ENCODE results near the gene MN1. TPM values are rescaled to one million over a fixed set of nuclear protein-coding genes. Genes with fewer than 3 reads are reported as not detected.

MN1 gene
- total RNA-seq, 2 experiments from 2014 or later, result 0.27 to 0.28 TPM

DNA sequence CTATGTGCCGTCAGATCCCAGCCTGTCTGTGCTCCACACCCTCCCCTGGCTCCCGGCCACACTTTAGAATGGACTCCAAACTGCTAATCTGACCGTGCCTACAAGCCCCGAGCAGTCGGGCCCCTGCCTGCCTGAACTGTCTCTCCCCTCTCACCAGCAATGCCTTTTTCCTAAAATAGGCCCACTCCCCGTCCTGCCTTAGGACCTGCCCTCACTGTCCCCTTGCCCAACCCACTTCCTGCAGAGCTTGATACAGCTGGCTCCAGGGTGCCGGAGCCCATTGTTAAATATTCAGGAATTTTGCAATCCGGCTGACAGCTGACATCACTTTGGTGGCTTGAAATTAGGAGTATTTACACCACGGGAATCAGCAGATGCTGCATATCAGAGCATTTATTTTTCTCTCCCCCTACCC lies 21.4 kb downstream of the MN1 start:
- DNase-seq (no peak), ATAC-seq (ENCODE audit: poor library complexity) (no peak)
- Histone ChIP-seq H3K4me3 (ENCODE audit: low read length) (no peak overlapping the region), H3K27me3 (ENCODE audit: control insufficient read depth in 1 of 2, insufficient read depth in 2 of 2, low read length in 2 of 2) (peaks cover 4 to 7% of the 10 kb centered on the region in 2 experiments), H3K9me3 (ENCODE audit: control insufficient read depth in 1 of 2, insufficient read depth in 1 of 2, low read length in 2 of 2) (no peaks in the 10 kb centered on the region), H3K4me1 (ENCODE audit: insufficient read depth, low read length) (no peaks in the 10 kb centered on the region), H3K36me3 (ENCODE audit: insufficient read depth, low read length) (no peaks in the 10 kb centered on the region), H3K27ac (ENCODE audit: low read depth in 1 of 2, low read length in 2 of 2) (no peak overlapping the region)
- Mint-ChIP-seq H3K9me3 (no peaks in the 10 kb centered on the region), H3K4me1 (ENCODE audit: low read depth) (no peaks in the 10 kb centered on the region), H3K36me3 (ENCODE audit: low read depth) (no peaks in the 10 kb centered on the region), H3K27ac (no peak overlapping the region), H3K27me3 (peaks cover 40% of the 10 kb centered on the region), H3K4me3 (no peak overlapping the region)
- CTCF ChIA-PET, result no interaction called here
- POLR2A ChIA-PET, result no interaction called here
- intact Hi-C loops (cut with DNase I, micrococcal nuclease), result no loop called here
- TF ChIP-seq, protein P1, sequence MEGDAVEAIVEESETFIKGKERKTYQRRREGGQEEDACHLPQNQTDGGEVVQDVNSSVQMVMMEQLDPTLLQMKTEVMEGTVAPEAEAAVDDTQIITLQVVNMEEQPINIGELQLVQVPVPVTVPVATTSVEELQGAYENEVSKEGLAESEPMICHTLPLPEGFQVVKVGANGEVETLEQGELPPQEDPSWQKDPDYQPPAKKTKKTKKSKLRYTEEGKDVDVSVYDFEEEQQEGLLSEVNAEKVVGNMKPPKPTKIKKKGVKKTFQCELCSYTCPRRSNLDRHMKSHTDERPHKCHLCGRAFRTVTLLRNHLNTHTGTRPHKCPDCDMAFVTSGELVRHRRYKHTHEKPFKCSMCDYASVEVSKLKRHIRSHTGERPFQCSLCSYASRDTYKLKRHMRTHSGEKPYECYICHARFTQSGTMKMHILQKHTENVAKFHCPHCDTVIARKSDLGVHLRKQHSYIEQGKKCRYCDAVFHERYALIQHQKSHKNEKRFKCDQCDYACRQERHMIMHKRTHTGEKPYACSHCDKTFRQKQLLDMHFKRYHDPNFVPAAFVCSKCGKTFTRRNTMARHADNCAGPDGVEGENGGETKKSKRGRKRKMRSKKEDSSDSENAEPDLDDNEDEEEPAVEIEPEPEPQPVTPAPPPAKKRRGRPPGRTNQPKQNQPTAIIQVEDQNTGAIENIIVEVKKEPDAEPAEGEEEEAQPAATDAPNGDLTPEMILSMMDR (IDR thresholded peaks at IDR 0.05), result no peak

DNA sequence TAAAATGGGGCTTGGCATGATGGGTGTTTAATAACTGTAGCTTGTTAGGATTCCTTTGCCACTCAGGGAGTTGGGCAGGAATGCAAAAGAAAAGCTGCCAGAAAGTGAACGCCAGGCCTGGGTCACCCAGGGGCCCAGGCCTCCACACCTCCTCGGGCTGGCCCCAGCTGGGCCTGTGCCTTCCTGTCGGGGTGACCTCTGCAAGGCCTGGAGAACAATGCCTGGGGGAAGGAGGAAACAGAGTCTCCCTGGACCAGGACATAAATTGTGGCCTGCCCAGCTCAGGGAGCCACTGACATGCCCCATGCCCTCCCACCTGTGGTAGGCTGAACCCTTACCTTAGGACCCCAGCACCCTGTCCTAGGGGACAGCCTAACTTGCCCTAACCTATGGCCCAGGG lies 21.9 kb downstream of the MN1 start:
- DNase-seq (no peak), ATAC-seq (ENCODE audit: poor library complexity) (no peak)
- TF ChIP-seq, protein P1 (IDR thresholded peaks at IDR 0.05), result no peak
- no peaks in the 10 kb centered on the region for H3K9me3 Mint-ChIP-seq
- H3K27me3 ChIP-seq (ENCODE audit: control insufficient read depth in 1 of 2, insufficient read depth in 2 of 2, low read length in 2 of 2), result peaks cover 7 to 8% of the 10 kb centered on the region in 2 experiments
- intact Hi-C loops (cut with DNase I, micrococcal nuclease), result no loop called here
- no peaks in the 10 kb centered on the region for H3K36me3 Mint-ChIP-seq (ENCODE audit: low read depth)
- peaks cover 35% of the 10 kb centered on the region for H3K27me3 Mint-ChIP-seq
- H3K27ac ChIP-seq (ENCODE audit: low read depth in 1 of 2, low read length in 2 of 2), result no peak overlapping the region
- H3K9me3 ChIP-seq (ENCODE audit: control insufficient read depth in 1 of 2, insufficient read depth in 1 of 2, low read length in 2 of 2), result no peaks in the 10 kb centered on the region
- ChIA-PET POLR2A (no interaction called here), CTCF (no interaction called here)
- no peak overlapping the region for H3K4me3 Mint-ChIP-seq
- H3K4me1 Mint-ChIP-seq (ENCODE audit: low read depth), result no peaks in the 10 kb centered on the region
- no peak overlapping the region for H3K4me3 ChIP-seq (ENCODE audit: low read length)
- no peaks in the 10 kb centered on the region for H3K36me3 ChIP-seq (ENCODE audit: insufficient read depth, low read length)
- no peak overlapping the region for H3K27ac Mint-ChIP-seq
- H3K4me1 ChIP-seq (ENCODE audit: insufficient read depth, low read length), result no peaks in the 10 kb centered on the region

DNA sequence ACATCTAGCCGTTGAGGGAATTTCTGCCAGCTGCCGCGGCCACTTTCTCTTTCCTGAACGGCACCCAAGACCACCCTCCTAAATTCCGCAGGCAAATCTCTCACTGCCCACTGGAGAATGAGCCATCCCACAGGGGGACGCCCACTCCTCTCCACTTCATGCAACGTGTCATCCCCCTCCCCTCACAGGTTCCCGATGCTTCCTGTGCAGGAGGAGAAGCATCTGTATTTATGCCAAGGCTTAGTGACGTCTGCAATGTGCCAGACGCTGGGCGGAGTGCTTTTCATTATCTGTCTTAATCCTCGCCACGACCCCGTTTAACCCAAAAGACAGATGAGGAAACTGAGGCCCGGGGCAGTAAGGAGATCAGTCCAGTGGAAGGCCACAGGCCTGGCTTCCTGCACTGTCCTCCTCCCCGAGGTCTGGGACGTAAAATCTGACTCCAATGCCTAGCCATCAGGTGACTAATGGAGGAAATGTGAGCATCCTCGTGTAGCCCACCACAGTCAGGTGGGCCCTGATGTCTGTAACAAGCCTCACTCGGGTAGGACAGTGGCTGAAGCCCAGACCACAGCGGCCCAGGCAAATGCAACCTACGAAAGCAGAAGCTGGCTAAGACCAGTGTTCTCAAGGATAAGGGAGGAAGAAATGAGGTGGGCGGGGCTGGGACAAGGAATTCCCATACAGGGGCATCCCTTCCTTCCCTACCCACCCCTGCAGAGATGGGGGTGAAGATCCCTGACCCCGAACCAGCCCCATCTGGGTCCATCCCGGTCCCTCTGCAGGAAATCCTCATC lies 23.1 kb downstream of the MN1 start:
- H3K27me3 Mint-ChIP-seq, result peaks cover 31% of the 10 kb centered on the region
- no peaks in the 10 kb centered on the region for H3K9me3 Mint-ChIP-seq
- intact Hi-C loops (cut with DNase I, micrococcal nuclease), result no loop called here
- CTCF ChIA-PET, result no interaction called here
- Histone ChIP-seq H3K27me3 (ENCODE audit: control insufficient read depth in 1 of 2, insufficient read depth in 2 of 2, low read length in 2 of 2) (peaks cover 3 to 12% of the 10 kb centered on the region in 2 experiments), H3K9me3 (ENCODE audit: control insufficient read depth in 1 of 2, insufficient read depth in 1 of 2, low read length in 2 of 2) (no peaks in the 10 kb centered on the region), H3K4me3 (ENCODE audit: low read length) (no peak overlapping the region), H3K4me1 (ENCODE audit: insufficient read depth, low read length) (no peaks in the 10 kb centered on the region), H3K36me3 (ENCODE audit: insufficient read depth, low read length) (no peaks in the 10 kb centered on the region), H3K27ac (ENCODE audit: low read depth in 1 of 2, low read length in 2 of 2) (no peak overlapping the region)
- ATAC-seq (ENCODE audit: poor library complexity), result no peak
- H3K27ac Mint-ChIP-seq, result no peak overlapping the region
- H3K4me1 Mint-ChIP-seq (ENCODE audit: low read depth), result no peaks in the 10 kb centered on the region
- TF ChIP-seq, protein P1 (IDR thresholded peaks at IDR 0.05), result no peak
- H3K4me3 Mint-ChIP-seq, result no peak overlapping the region
- no peaks in the 10 kb centered on the region for H3K36me3 Mint-ChIP-seq (ENCODE audit: low read depth)
- no peak for DNase-seq
- POLR2A ChIA-PET, result no interaction called here
